GM19468 (cell line): Measurements from ENCODE around the gene AGBL4.

Experiments used
- ATAC-seq: cut with Tn5 transposase; IDR thresholded peaks from one replicate; pipeline ENCODE4 v1.9.1; 2021; ENCODE audit warnings: mild to moderate bottlenecking, moderate library complexity, moderate number of reproducible peaks; ENCODE audit not compliant: unreplicated experiment; ENCODE audit errors: extremely low read depth

The AGBL4 gene

GRCh38 chr1:48715921-48716320 is 1307.8 kb downstream of the AGBL4 start:
- no peak for ATAC-seq

- no peak for ATAC-seq
Measured at GRCh38 chr1:48710915-48711314, 1312.8 kb downstream of the AGBL4 start.

- ATAC-seq = no peak
Measured at GRCh38 chr1:48710318-48710717, 1313.4 kb downstream of the AGBL4 start.

GRCh38 chr1:48704736-48705135 is 1319.0 kb downstream of the AGBL4 start:
- ATAC-seq = no peak

GRCh38 chr1:48701445-48701844 is 1322.3 kb downstream of the AGBL4 start:
- no peak for ATAC-seq

- no peak for ATAC-seq
Measured at GRCh38 chr1:48697066-48697707, 1326.6 kb downstream of the AGBL4 start.

- no peak for ATAC-seq
Measured at GRCh38 chr1:48695161-48695560, 1328.6 kb downstream of the AGBL4 start.

- ATAC-seq = no peak
Measured at GRCh38 chr1:48693674-48694320, 1330.0 kb downstream of the AGBL4 start.

- no peak for ATAC-seq
Measured at GRCh38 chr1:48693180-48693579, 1330.6 kb downstream of the AGBL4 start.

GRCh38 chr1:48692235-48692634 is 1331.5 kb downstream of the AGBL4 start:
- ATAC-seq = no peak

GRCh38 chr1:48691429-48692001 is 1332.2 kb downstream of the AGBL4 start:
- ATAC-seq = no peak

- ATAC-seq = peak; percentile 70
Measured at GRCh38 chr1:48688102-48688760, 1335.5 kb downstream of the AGBL4 start.

GRCh38 chr1:48687282-48688045 is 1336.3 kb downstream of the AGBL4 start:
- ATAC-seq = no peak

GRCh38 chr1:48686159-48686558 is 1337.6 kb downstream of the AGBL4 start:
- no peak for ATAC-seq

- no peak for ATAC-seq
Measured at GRCh38 chr1:48684381-48684780, 1339.4 kb downstream of the AGBL4 start.

GRCh38 chr1:48683839-48684238 is 1339.9 kb downstream of the AGBL4 start:
- no peak for ATAC-seq

- ATAC-seq = no peak
Measured at GRCh38 chr1:48681476-48682305, 1342.1 kb downstream of the AGBL4 start.

- no peak for ATAC-seq
Measured at GRCh38 chr1:48680411-48681035, 1343.2 kb downstream of the AGBL4 start.

- ATAC-seq = no peak
Measured at GRCh38 chr1:48679859-48680258, 1343.9 kb downstream of the AGBL4 start.
